Measurements from ENCODE around the gene TBC1D24.
A peak's percentile ranks its signal among the peaks of the same experiment; 100 is the strongest.
"Not testable (repeated sequence)": the region's sequence is repeated elsewhere in the genome, so short reads cannot be mapped to it uniquely, and the experiment has no call there.

Gene TBC1D24

DNA sequence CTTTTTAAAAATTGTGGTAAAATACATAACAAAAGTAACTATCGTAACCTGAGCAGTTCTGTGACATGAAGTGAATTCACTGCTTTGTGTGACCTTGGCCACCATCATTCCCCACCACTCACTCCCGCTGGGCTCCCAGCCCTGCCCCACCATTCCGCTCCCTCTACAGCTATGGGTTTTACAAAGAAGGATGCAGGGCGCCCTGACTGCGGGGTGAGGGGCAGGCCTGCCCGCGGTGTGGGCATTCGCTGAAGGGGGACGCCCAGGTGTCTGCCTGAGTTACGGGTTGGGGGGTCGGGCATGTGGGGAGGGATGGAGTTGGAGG, 56.4 kb downstream of the TBC1D24 start, which contains the start of gene CEMP1:
Gene CEMP1, minus strand, starts transcription at position 38 of the 325 bp plus-strand sequence. CDS start 335 bp downstream, outside the sequence.
- DNase-seq (ENCODE audit: low read depth in 2 of 3, low spot score in 2 of 3) = no peak

DNA sequence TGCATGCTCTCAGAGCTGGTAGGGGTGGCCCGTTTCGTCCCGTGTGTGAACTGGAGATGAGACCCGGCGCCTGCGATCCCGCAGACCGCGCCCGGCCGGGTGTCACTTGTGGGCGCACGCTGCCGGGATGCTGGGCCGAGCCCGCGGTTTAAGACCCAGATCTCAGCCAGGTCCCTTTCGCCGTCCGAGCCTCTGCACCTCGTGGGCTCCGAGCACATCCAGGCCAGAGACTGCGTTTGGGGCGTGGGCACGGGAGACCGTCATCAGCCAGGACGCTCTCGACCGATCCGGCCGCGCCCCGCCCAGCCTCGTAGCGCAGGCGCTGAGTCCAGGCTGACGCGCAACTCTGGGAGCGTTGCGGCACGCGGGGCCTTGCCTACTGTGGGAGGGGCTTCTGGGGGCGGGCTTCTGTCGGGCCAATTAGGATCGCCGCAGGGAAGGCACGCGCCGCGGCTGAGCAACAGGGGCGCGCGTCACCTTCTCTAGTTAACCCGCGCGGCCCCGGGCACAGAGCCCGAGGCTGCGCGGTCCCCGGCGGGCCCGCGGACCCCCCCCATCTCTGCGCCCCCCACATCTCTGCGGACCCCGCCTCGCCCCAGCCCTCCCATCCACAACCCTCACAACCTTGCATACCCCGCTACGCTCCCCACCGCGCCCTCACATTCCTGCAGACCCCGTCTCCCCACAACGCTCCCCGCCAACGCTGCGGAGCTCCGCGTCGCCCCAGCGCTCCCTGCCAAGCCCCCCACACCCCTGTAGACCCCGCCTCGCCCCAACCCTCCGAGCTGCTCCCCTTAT, 57.0 kb downstream of the TBC1D24 start:
- peak; percentile 86 to 95 (median 91) for DNase-seq (ENCODE audit: low read depth in 2 of 3, low spot score in 2 of 3)

DNA sequence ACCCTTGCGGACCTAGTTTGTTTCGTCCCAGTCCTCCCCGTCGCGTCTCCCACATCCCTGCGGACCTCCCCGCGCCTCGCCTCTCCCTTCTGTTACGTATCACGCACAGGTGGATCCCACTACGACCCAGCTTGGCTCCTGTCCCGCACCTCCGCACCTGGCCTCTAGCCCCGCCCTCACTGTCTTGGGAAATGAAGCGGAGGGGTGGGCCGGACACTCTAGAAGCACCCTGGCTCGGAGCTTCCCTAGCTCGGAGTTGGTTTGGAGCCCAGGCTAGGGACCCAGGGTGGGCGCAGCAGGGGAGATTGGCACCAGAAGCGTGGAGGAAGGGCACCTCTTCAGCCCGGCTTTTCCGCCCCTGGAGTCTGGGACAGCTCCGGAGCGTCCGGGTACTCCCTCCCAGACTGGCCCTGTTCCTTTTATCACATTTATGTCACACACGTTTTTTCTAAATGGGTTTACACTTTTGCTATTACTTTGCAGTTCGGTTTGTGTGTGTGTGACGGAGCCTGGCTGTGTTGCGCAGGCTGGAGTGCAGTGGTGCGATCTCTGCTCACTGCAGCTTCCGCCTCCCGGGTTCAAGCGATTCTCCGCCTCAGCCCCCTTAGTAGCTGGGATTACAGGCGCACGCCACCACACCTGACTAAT, 57.7 kb downstream of the TBC1D24 start:
- no peak for DNase-seq (ENCODE audit: low read depth in 2 of 3, low spot score in 2 of 3)

DNA sequence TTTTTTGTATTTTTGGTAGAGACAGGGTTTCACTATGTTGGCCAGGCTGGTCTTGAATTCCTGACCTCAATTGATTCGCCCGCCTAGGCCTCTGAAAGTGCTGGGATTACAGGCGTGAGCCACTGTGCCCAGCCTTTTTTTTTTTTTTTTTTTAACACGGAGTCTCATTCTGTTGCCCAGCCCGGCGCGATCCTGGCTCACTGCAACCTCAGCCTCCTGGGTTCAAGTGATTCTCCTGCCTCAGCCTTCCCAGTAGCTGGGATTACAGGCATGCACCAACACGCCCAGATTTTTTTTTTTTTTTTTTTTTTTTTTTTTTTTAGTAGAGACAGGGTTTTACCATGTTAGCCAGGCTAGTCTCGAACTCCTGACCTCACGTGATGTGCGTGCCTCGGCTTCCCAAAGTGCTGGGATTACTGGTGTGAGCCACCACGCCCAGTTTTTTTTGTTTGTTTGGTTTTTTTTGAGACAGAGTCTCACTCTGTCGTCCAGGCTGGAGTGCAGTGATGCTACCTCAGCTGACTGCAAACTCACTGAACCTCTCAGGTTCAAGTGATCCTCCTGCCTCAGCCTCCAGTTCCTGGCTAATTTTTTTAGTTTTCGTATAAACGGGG, 58.3 kb downstream of the TBC1D24 start:
- not testable (repeated sequence) for DNase-seq (ENCODE audit: low read depth in 2 of 3, low spot score in 2 of 3)

DNA sequence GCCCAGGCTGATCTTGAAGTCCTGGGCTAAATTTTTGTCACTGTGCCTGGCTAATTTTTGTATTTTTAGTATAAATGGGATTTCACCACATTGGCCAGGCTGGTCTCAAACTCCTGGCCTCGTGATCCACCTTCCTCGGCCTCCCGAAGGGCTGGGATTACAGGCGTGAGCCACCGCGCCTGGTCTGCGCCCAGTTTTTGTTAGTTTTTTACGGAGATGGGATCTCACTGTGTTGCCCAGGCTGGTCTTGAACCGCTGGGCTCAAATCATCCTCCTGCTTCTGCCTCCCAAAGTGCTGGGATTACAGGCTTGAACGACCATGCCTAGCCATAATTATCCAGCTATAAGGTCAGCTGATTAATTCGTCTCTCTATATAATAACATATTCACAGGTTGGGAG, 59.0 kb downstream of the TBC1D24 start:
- DNase-seq (ENCODE audit: low read depth in 2 of 3, low spot score in 2 of 3) = no peak

DNA sequence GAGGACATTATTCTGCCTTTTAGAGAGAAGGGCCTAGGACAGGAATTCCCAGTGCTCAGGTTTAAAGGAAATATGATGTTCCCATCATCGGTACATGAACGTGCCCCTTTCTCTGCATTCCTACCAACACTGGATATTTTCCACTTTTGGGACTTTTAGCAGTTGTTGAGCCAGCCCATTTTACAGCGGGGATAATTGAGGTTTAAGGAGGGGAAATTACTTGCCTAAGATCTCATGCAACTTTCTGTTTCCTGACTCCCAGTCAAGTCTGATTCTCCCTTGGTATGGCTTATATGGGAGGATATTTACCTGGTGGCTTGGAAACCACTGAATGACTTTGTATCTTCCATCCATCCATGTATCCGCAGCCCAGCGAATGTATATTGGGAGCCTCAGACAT, 59.4 kb downstream of the TBC1D24 start:
- not testable (repeated sequence) for DNase-seq (ENCODE audit: low read depth in 2 of 3, low spot score in 2 of 3)

DNA sequence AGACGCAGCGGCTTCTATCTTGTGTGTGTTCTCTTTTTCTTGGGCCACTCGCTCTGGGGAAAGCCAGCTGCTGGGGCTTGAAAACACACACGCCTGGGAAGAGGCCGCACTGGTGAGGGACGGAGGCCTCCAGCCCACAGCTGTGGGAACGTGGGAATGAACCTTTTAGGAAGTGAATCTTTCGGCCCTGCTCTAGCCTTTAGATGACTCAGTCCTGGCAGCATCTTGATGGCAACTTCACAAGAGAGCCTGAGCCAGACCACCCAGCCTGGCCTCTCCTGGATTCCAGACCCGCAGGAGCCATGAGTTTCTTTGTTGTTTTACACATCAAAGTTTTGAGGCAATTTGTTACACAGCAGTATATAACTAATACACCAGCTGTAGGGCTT, 60.7 kb downstream of the TBC1D24 start:
- no peak for DNase-seq (ENCODE audit: low read depth in 2 of 3, low spot score in 2 of 3)

DNA sequence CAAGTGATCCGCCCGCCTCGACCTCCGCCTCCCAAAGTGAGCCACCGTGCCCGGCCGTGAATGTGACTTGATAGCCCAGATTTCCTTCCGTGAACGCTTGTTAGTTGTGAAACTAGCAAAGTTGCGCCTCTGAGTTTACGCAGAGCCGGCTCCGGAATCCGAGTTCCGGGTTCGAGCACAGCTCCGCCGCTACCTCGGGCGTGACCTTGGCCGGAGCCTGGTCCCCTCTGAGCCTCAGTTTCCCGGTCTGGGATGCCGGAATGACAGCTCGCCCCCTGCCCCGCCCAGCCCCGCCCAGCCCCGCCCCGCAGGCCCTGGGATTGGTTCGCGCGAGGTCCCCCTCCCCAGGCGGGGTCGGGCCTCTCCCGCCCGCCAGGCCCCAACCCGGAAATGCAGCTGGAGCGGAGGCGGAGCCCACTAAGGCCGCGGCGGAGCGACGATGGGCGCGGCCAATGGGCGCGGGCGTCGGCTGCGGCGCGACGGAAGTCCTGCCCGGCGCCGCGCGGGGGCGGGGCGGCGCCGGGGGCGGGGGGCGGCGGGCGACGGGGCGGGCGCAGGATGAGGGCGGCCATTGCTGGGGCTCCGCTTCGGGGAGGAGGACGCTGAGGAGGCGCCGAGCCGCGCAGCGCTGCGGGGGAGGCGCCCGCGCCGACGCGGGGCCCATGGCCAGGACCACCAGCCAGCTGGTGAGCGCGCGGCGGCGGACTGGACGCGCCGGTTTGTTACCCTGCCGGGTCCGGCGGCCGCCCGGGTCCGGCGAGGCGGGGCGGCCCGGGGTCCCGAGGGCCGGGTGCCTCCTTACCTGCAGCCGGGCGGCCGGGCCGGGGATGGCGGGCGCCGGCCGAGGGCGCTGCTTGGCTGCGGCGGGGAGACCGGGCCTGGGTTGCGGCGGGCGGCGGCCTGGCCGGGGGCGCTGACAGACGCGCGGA, 62.8 kb downstream of the TBC1D24 start, which contains the start of gene PDPK1:
Gene PDPK1, plus strand, starts transcription at position 571 of the 929 bp plus-strand sequence. Its CDS starts 92 bp downstream, at position 663.
- peak; percentile 76 to 92 (median 85) for DNase-seq (ENCODE audit: low read depth in 2 of 3, low spot score in 2 of 3)

DNA sequence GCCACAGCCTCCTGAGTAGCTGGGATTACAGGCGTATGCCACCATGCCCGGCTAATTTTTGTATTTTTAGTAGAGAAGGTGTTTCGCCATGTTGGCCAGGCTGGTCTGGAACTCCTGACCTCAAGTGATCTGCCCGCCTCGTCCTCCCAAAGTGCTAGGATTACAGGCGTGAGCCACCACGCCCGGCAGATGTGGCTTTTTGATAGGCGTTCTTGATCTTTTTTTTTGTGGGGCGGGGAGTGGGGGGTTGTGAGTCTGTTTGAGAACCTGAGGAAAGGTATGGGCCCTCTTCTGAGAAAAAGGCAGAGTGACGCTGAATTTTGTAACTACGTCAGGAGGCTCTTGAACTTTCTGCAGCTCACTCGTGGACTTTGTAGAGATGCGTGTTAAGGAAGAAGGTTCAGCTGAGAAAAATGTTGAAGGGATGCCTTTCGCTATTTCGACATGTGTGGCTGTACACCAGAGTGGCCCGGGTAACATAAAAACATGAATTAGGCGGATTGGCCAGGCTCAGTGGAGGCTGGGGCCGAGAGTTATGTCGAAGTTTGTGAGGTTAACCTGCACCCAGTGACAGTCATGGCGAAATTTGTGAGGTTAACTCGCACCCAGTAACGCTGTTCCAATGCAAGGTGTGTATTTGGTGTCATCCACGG, 64.4 kb downstream of the TBC1D24 start:
- not testable (repeated sequence) for DNase-seq (ENCODE audit: low read depth in 2 of 3, low spot score in 2 of 3)

DNA sequence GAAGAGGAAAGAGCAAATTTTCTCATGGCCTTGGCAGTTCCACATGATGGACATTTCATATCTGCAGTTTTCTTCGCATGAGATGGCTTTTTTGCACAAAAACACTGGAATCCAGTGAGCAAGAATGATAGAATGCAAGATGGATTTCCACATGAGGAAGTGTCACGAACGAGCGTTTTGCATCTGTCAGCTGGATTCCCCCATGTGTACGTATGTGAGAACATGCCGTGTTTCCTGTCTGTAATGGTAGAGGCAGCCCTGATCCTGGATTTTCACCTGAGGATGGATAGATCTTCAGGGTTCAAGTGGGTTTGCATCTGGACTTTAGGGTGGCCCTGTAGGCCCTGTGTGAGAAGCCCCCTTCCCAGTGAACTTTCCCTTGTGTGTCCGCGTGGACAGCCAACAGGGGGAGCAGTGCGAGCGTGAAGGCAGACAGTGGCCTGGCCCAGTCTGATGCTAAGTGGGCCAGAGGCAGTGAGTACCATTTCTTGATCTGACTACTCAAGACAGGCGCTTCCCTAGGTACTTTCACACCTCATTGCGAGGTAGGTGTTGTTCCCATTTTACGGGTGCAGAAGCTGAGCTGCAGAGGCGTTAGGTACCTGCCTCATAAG, 65.0 kb downstream of the TBC1D24 start:
- not testable (repeated sequence) for DNase-seq (ENCODE audit: low read depth in 2 of 3, low spot score in 2 of 3)

DNA sequence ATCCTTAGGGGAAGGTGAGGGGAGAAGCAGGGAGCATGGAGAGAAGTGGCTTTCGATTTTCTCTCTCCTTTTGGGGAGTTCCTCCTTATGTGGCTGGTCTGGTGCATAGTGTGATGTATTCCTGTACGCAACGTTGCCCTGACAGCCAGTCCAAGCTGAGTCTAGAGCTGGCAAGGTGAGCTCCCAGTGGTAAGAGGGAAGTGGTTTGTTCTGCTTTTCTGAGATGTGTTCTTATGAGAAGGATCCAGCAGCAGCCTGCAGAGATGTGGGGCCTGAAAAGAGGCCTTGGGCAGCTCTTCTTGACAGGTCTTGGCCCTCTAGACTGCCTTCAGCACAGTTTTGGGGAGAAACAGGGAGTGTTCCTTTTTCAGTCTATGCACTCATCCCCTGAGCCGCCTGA, 66.0 kb downstream of the TBC1D24 start:
- DNase-seq (ENCODE audit: low read depth in 2 of 3, low spot score in 2 of 3) = not testable (repeated sequence)

DNA sequence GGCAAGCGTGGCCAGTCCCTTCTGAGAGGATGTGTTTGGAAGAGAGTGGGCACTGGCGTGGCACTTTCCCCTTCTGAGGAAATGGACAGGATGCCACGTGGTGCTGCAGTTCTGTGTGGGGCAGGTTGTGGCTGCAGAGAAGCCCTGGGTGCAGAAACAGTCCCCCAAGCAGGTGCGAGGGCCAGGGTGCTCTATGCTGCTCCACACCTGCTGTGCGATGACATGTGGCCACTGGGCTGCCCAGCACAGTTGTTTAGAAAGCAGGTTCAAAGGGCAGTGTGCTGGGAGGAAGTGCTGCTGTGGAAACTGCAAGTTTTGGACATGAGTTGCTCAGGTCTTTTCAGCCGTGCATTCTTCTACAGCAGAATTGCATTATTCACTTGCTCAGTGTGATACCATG, 66.5 kb downstream of the TBC1D24 start:
- not testable (repeated sequence) for DNase-seq (ENCODE audit: low read depth in 2 of 3, low spot score in 2 of 3)

DNA sequence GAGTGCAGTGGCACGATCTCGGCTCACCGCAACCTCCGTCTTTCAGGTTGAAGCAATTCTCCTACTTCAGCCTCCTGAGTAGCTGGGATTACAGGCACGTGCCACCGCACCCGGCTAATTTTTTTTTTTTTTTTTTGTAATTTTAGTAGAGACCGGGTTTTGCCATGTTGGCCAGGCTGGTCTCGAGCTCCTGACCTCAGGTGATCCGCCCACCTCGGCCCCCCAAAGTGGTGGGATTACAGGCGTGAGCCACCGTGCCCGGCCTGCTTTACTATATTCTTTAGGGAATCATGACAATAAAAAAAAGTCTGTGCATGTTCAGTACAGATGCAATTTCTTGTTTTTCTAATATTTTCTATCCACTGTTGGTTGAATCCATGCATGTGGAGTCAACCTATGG, 68.8 kb downstream of the TBC1D24 start:
- not testable (repeated sequence) for DNase-seq (ENCODE audit: low read depth in 2 of 3, low spot score in 2 of 3)

DNA sequence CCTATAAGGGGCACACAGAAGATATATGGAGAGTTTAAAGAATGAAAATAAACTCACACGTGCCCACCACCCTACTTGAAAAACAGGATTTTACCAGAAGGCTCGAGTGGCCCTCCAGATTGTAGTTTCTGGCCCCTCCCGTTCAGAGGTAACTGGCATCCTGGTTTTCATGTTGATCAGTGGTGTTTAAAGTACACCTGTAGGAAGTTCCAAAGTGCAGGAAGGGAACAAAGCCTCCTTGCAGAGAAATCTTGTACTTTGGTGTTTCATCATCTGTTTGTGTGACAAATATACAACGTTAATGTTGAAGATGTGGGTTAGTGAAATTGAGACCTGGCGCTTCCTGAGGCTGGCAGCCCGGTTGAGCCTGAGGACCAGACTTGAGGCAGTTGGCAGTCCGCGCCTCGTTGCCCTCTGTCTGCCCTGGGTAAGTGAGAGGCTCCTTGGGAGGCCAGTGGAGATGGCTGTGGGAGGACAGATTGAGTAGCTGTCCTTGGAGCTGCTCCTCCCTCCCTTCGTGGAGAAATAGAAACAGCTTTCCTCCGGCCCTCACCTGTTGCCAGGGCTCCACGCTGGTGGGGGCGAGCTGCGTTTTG, 75.5 kb downstream of the TBC1D24 start:
- not testable (repeated sequence) for DNase-seq (ENCODE audit: low read depth in 2 of 3, low spot score in 2 of 3)

DNA sequence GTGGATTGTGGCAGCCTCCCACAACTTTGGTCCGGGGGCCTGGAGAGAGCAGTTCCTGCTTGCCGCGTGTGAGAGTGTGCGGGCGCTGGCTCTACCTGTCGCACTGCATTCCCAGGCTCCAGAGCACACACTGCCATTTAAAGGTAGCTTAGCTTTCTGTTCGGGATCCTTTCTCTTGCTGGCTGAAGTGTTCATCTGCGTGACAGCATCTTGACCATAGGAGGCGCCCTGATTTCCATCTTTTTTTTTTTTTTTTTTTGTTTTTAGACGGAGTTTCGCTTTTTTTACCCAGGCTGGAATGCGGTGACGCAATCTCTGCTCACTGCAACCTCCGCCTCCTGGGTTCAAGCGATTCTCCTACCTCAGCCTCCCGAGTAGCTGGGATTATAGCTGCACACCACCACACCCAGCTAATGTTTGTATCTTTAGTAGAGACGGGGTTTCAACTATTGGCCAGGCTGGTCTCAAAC, 76.5 kb downstream of the TBC1D24 start:
- not testable (repeated sequence) for DNase-seq (ENCODE audit: low read depth in 2 of 3, low spot score in 2 of 3)

DNA sequence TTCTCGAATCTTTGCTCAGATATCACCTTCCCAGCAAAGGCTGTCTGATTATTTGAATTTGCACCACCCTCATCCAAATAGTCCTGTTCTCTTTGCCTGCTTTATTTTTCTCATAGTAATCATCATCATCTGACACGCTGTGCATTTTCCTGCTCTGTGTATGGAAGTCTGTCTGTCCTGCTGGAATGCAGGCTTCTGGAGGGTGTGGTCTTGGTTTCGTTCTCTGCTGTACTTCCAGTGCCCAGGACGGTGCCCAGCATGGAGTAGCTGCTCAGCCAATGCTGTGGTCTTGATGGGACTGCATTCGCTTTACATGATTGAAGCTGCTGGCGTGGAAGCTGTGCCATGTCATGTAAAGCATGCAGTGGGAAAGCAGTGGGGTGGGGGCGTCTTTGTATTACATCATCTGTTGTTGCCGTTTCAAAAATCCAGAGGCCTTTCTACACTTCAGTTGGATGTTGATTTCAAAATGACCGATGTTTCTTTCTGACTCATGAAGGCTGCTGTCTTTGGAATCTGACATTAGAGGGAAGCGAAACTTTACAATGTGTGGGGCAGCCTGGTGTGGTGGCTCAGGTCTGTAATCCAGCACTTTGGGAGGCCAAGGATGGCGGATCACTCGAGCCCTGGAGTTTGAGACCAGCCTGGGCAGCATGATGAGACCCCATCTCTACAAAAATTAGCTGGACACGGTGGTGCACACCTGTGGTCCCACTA, 79.9 kb downstream of the TBC1D24 start:
- DNase-seq (ENCODE audit: low read depth in 2 of 3, low spot score in 2 of 3) = not testable (repeated sequence)

Measured in activated CD8-positive, alpha-beta memory T cell treated with anti-CD3 and anti-CD28 coated beads for 48 hours (primary cell).